ENCODE measurements around the gene KDM5C.

GRCh38 chrX:53262189-53262917, 37.3 kb upstream of the KDM5C start:
- TF ChIP-seq GATA2 (IDR thresholded peaks at IDR 0.05; ENCODE audit: low read depth, low read length) = no peak
- no peak for TF ChIP-seq GATA3 (IDR thresholded peaks at IDR 0.05; ENCODE audit: low read depth, low read length)

Data from SH-SY5Y (cell line).